Osteocyte (in vitro differentiated cells): Measurements from ENCODE around the gene ZBTB40. TPM values are rescaled to one million over a fixed set of nuclear protein-coding genes. Genes with fewer than 3 reads are reported as not detected.

Source experiments
- DNase-seq: peaks from one replicate; pipeline ENCODE4 v3.0.0; 2021; ENCODE audit warnings: mixed read lengths; ENCODE audit not compliant: unreplicated experiment; ENCODE audit errors: extremely low spot score
- H3K27ac Mint-ChIP-seq: one replicate; pipeline ENCODE4 v1.8.0; 2021; ENCODE audit warnings: mild to moderate bottlenecking, mixed read lengths; ENCODE audit not compliant: unreplicated experiment
- H3K27me3 Mint-ChIP-seq: one replicate; pipeline ENCODE4 v1.8.0; 2021; ENCODE audit warnings: mixed read lengths; ENCODE audit not compliant: unreplicated experiment
- H3K36me3 Mint-ChIP-seq: one replicate; pipeline ENCODE4 v1.8.0; 2021; ENCODE audit warnings: mixed read lengths; ENCODE audit not compliant: unreplicated experiment
- H3K4me1 Mint-ChIP-seq: one replicate; pipeline ENCODE4 v1.8.0; 2021; ENCODE audit warnings: mixed read lengths; ENCODE audit not compliant: unreplicated experiment
- H3K4me3 Mint-ChIP-seq: one replicate; pipeline ENCODE4 v1.8.0; 2021; ENCODE audit warnings: mild to moderate bottlenecking, moderate library complexity, mixed read lengths; ENCODE audit not compliant: unreplicated experiment
- H3K9me3 Mint-ChIP-seq: one replicate; pipeline ENCODE4 v1.8.0; 2021; ENCODE audit warnings: mixed read lengths; ENCODE audit not compliant: unreplicated experiment
- CTCF ChIP-seq: fragments of 200-600 bp; sonication (generic); IDR thresholded peaks from 2 replicates; pipeline ENCODE4 v1.5.0; 2021; ENCODE audit warnings: antibody characterized with exemption, mild to moderate bottlenecking, moderate library complexity
- total RNA-seq: library from RNA; stranded (reverse); gene quantifications from 2 replicates; pipeline ENCODE4 v1.2.1, GENCODE V29; 2021

Gene ZBTB40
- total RNA-seq, 1 donor from 2014 or later = 23.6 TPM

- Mint-ChIP-seq H3K4me1 (no peaks in the 10 kb centered on the region), H3K4me3 (no peak overlapping the region), H3K36me3 (peaks cover 57% of the 10 kb centered on the region), H3K9me3 (no peaks in the 10 kb centered on the region), H3K27me3 (no peaks in the 10 kb centered on the region), H3K27ac (no peak overlapping the region)
- no peak for DNase-seq
- TF ChIP-seq CTCF = no peak
Measured at GRCh38 chr1:22521692-22522091, 70.0 kb downstream of the ZBTB40 start.

GRCh38 chr1:22522221-22522743, 70.6 kb downstream of the ZBTB40 start:
- Mint-ChIP-seq H3K9me3 (no peaks in the 10 kb centered on the region), H3K4me1 (no peaks in the 10 kb centered on the region), H3K27me3 (no peaks in the 10 kb centered on the region), H3K4me3 (no peak overlapping the region), H3K27ac (no peak overlapping the region), H3K36me3 (peaks cover 60% of the 10 kb centered on the region)
- DNase-seq = no peak
- no peak for TF ChIP-seq CTCF

- Mint-ChIP-seq H3K36me3 (peaks cover 54% of the 10 kb centered on the region), H3K27me3 (no peaks in the 10 kb centered on the region), H3K9me3 (no peaks in the 10 kb centered on the region), H3K27ac (no peak overlapping the region), H3K4me1 (no peaks in the 10 kb centered on the region), H3K4me3 (no peak overlapping the region)
- no peak for TF ChIP-seq CTCF
- no peak for DNase-seq
Measured at GRCh38 chr1:22524481-22524880, 72.8 kb downstream of the ZBTB40 start.

GRCh38 chr1:22525211-22525610, 73.6 kb downstream of the ZBTB40 start:
- Mint-ChIP-seq H3K27me3 (no peaks in the 10 kb centered on the region), H3K36me3 (peaks cover 54% of the 10 kb centered on the region), H3K4me3 (no peak overlapping the region), H3K9me3 (no peaks in the 10 kb centered on the region), H3K4me1 (no peaks in the 10 kb centered on the region), H3K27ac (no peak overlapping the region)
- TF ChIP-seq CTCF = no peak
- no peak for DNase-seq

- peaks cover 52% of the 10 kb centered on the region for H3K36me3 Mint-ChIP-seq
- no peak for TF ChIP-seq CTCF
- no peak for DNase-seq
- H3K27ac Mint-ChIP-seq = no peak overlapping the region
- H3K9me3 Mint-ChIP-seq = no peaks in the 10 kb centered on the region
- H3K4me1 Mint-ChIP-seq = no peaks in the 10 kb centered on the region
- no peaks in the 10 kb centered on the region for H3K27me3 Mint-ChIP-seq
- H3K4me3 Mint-ChIP-seq = no peak overlapping the region
Measured at GRCh38 chr1:22525646-22526045, 74.0 kb downstream of the ZBTB40 start.
